CD4-positive, alpha-beta T cell treated with Interleukin-6 for 4 hours (primary cell): Measurements from ENCODE around the gene TRNP1.
"Not testable (repeated sequence)": the region's sequence is repeated elsewhere in the genome, so short reads cannot be mapped to it uniquely, and the experiment has no call there.

Experiments
- DNase-seq: peaks from one replicate; pipeline ENCODE4 v3.0.0-alpha.2; 2020; ENCODE audit warnings: mixed read lengths

Gene TRNP1

GRCh38 chr1:26993237-26994019 lies at the start of gene TRNP1:
Gene TRNP1, plus strand, starts transcription at chr1:26993692. Its CDS starts 95 bp downstream, at chr1:26993787.
- DNase-seq = peak; percentile 84

GRCh38 chr1:26945138-26945537 lies 48.4 kb upstream of the TRNP1 start:
- no peak for DNase-seq

- DNase-seq = no peak
Observed at GRCh38 chr1:26945728-26946127, 47.8 kb upstream of the TRNP1 start.

- no peak for DNase-seq
Observed at GRCh38 chr1:26946270-26946669, 47.2 kb upstream of the TRNP1 start.

- not testable (repeated sequence) for DNase-seq
Observed at GRCh38 chr1:26948725-26949057, 44.8 kb upstream of the TRNP1 start.

- no peak for DNase-seq
Observed at GRCh38 chr1:26949266-26949925, 44.1 kb upstream of the TRNP1 start.

- DNase-seq = no peak
Observed at GRCh38 chr1:26949926-26950319, 43.6 kb upstream of the TRNP1 start.

- DNase-seq = no peak
Observed at GRCh38 chr1:26950602-26951001, 42.9 kb upstream of the TRNP1 start.

- no peak for DNase-seq
Observed at GRCh38 chr1:26951216-26951615, 42.3 kb upstream of the TRNP1 start.

GRCh38 chr1:26951821-26952497 lies 41.5 kb upstream of the TRNP1 start:
- no peak for DNase-seq

GRCh38 chr1:26953374-26953773 lies 40.1 kb upstream of the TRNP1 start:
- DNase-seq = no peak

GRCh38 chr1:26956321-26956720 lies 37.2 kb upstream of the TRNP1 start:
- DNase-seq = no peak

GRCh38 chr1:26957306-26957705 lies 36.2 kb upstream of the TRNP1 start:
- no peak for DNase-seq

- DNase-seq = no peak
Observed at GRCh38 chr1:26959270-26959669, 34.2 kb upstream of the TRNP1 start.

GRCh38 chr1:26959722-26960624 lies 33.5 kb upstream of the TRNP1 start, which contains the start of gene KDF1:
Gene KDF1, minus strand, starts transcription at chr1:26960468. Its CDS starts 8,088 bp downstream, at chr1:26952380.
- DNase-seq = peak; percentile 76

GRCh38 chr1:26960625-26960966 lies 32.9 kb upstream of the TRNP1 start:
- DNase-seq = no peak

GRCh38 chr1:26961826-26962225 lies 31.7 kb upstream of the TRNP1 start:
- DNase-seq = no peak

GRCh38 chr1:26965213-26965612 lies 28.3 kb upstream of the TRNP1 start:
- DNase-seq = no peak

- no peak for DNase-seq
Observed at GRCh38 chr1:26965628-26966027, 27.9 kb upstream of the TRNP1 start.

- DNase-seq = no peak
Observed at GRCh38 chr1:26970810-26971209, 22.7 kb upstream of the TRNP1 start.

- no peak for DNase-seq
Observed at GRCh38 chr1:26971590-26971989, 21.9 kb upstream of the TRNP1 start.

GRCh38 chr1:26972390-26972789 lies 21.1 kb upstream of the TRNP1 start:
- no peak for DNase-seq

- no peak for DNase-seq
Observed at GRCh38 chr1:26972821-26973220, 20.7 kb upstream of the TRNP1 start.
